ENCODE measurements around the gene LIN7C. TPM values are rescaled to one million over a fixed set of nuclear protein-coding genes. Genes with fewer than 3 reads are reported as not detected.

The LIN7C gene
- total and polyA plus RNA-seq, 2 of the 13 experiments (the other 11 are each of a cell fraction or from before 2014, with no cell fraction given) = 14.8 to 37.2 TPM

GRCh38 chr11:27475622-27476021 lies 30.9 kb downstream of the LIN7C start (continued):
- no peak for TF ChIP-seq ZNF260 (CRISPR knock-in tag; IDR thresholded peaks at IDR 0.05; ENCODE audit: borderline replicate concordance, low read depth)
- TF ChIP-seq LRRFIP1 (CRISPR knock-in tag; conservative IDR thresholded peaks at IDR 0.05) = no peak
- TF ChIP-seq CBX5 (CRISPR knock-in tag; IDR thresholded peaks at IDR 0.05; ENCODE audit: borderline replicate concordance) = 0 out of 2 replicates have a peak, but pooled peaks have one; percentile 50
- TF ChIP-seq ZNF33B (CRISPR knock-in tag; IDR thresholded peaks at IDR 0.05) = no peak
- TF ChIP-seq HOXA5 (CRISPR knock-in tag; IDR thresholded peaks at IDR 0.05) = no peak
- TF ChIP-seq SYNCRIP (IDR thresholded peaks at IDR 0.05; ENCODE audit: insufficient read depth, low read depth, low read length) = no peak
- no peak for TF ChIP-seq ZNF326 (CRISPR knock-in tag; IDR thresholded peaks at IDR 0.05; ENCODE audit: borderline replicate concordance)
- no peak for TF ChIP-seq ZNF780A (CRISPR knock-in tag; IDR thresholded peaks at IDR 0.05)
- no peak for TF ChIP-seq ZNF589 (CRISPR knock-in tag; conservative IDR thresholded peaks at IDR 0.05)
- TF ChIP-seq, protein P1, sequence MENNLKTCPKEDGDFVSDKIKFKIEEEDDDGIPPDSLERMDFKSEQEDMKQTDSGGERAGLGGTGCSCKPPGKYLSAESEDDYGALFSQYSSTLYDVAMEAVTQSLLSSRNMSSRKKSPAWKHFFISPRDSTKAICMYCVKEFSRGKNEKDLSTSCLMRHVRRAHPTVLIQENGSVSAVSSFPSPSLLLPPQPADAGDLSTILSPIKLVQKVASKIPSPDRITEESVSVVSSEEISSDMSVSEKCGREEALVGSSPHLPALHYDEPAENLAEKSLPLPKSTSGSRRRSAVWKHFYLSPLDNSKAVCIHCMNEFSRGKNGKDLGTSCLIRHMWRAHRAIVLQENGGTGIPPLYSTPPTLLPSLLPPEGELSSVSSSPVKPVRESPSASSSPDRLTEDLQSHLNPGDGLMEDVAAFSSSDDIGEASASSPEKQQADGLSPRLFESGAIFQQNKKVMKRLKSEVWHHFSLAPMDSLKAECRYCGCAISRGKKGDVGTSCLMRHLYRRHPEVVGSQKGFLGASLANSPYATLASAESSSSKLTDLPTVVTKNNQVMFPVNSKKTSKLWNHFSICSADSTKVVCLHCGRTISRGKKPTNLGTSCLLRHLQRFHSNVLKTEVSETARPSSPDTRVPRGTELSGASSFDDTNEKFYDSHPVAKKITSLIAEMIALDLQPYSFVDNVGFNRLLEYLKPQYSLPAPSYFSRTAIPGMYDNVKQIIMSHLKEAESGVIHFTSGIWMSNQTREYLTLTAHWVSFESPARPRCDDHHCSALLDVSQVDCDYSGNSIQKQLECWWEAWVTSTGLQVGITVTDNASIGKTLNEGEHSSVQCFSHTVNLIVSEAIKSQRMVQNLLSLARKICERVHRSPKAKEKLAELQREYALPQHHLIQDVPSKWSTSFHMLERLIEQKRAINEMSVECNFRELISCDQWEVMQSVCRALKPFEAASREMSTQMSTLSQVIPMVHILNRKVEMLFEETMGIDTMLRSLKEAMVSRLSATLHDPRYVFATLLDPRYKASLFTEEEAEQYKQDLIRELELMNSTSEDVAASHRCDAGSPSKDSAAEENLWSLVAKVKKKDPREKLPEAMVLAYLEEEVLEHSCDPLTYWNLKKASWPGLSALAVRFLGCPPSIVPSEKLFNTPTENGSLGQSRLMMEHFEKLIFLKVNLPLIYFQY (CRISPR knock-in tag; IDR thresholded peaks at IDR 0.05; ENCODE audit: borderline replicate concordance) = peak; percentile 72; the same call in 1 of the 2 replicates
- 0 out of 2 replicates have a peak, but pooled peaks have one; percentile 54 for TF ChIP-seq ZNF230 (CRISPR knock-in tag; IDR thresholded peaks at IDR 0.05)
- TF ChIP-seq MLLT10 (CRISPR knock-in tag; IDR thresholded peaks at IDR 0.05) = no peak
- no peak for TF ChIP-seq ZNF878 (CRISPR knock-in tag; IDR thresholded peaks at IDR 0.05)
- TF ChIP-seq, protein P2, sequence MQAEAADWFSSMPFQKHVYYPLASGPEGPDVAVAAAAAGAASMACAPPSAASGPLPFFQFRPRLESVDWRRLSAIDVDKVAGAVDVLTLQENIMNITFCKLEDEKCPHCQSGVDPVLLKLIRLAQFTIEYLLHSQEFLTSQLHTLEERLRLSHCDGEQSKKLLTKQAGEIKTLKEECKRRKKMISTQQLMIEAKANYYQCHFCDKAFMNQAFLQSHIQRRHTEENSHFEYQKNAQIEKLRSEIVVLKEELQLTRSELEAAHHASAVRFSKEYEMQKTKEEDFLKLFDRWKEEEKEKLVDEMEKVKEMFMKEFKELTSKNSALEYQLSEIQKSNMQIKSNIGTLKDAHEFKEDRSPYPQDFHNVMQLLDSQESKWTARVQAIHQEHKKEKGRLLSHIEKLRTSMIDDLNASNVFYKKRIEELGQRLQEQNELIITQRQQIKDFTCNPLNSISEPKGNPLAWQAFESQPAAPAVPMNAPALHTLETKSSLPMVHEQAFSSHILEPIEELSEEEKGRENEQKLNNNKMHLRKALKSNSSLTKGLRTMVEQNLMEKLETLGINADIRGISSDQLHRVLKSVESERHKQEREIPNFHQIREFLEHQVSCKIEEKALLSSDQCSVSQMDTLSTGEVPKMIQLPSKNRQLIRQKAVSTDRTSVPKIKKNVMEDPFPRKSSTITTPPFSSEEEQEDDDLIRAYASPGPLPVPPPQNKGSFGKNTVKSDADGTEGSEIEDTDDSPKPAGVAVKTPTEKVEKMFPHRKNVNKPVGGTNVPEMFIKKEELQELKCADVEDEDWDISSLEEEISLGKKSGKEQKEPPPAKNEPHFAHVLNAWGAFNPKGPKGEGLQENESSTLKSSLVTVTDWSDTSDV (CRISPR knock-in tag; IDR thresholded peaks at IDR 0.05) = no peak
- peak; percentile 63 for TF ChIP-seq SP5 (CRISPR knock-in tag; IDR thresholded peaks at IDR 0.05; ENCODE audit: borderline replicate concordance, low read depth)
- no peak for TF ChIP-seq NCOA5 (CRISPR knock-in tag; IDR thresholded peaks at IDR 0.05)
- TF ChIP-seq, protein P3, sequence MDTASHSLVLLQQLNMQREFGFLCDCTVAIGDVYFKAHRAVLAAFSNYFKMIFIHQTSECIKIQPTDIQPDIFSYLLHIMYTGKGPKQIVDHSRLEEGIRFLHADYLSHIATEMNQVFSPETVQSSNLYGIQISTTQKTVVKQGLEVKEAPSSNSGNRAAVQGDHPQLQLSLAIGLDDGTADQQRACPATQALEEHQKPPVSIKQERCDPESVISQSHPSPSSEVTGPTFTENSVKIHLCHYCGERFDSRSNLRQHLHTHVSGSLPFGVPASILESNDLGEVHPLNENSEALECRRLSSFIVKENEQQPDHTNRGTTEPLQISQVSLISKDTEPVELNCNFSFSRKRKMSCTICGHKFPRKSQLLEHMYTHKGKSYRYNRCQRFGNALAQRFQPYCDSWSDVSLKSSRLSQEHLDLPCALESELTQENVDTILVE (CRISPR knock-in tag; IDR thresholded peaks at IDR 0.05) = peak; percentile 68; the same call in 1 of the 2 replicates
- TF ChIP-seq FOXA1 (IDR thresholded peaks at IDR 0.05) = peak; percentile 75
- peak; percentile 96 for TF ChIP-seq FOXA1 (CRISPR knock-in tag; IDR thresholded peaks at IDR 0.05)
- 0 out of 2 replicates have a peak, but pooled peaks have one; percentile 20 for TF ChIP-seq ZNF629 (CRISPR knock-in tag; conservative IDR thresholded peaks at IDR 0.05)
- TF ChIP-seq HOXA3 (CRISPR knock-in tag; IDR thresholded peaks at IDR 0.05) = peak; percentile 65; the same call in 1 of the 2 replicates
- TF ChIP-seq EEA1 (CRISPR knock-in tag; IDR thresholded peaks at IDR 0.05; ENCODE audit: borderline replicate concordance) = no peak
